Activated T-cell treated with anti-CD3 and anti-CD28 coated beads for 48 hours (primary cell): ENCODE results near the gene HSPG2.
"Not testable (repeated sequence)": the region's sequence is repeated elsewhere in the genome, so short reads cannot be mapped to it uniquely, and the experiment has no call there.

ENCODE experiments used
- DNase-seq: peaks from one replicate; pipeline ENCODE4 v3.0.0-alpha.2; 2020; ENCODE audit warnings: low read depth

The HSPG2 gene

DNA sequence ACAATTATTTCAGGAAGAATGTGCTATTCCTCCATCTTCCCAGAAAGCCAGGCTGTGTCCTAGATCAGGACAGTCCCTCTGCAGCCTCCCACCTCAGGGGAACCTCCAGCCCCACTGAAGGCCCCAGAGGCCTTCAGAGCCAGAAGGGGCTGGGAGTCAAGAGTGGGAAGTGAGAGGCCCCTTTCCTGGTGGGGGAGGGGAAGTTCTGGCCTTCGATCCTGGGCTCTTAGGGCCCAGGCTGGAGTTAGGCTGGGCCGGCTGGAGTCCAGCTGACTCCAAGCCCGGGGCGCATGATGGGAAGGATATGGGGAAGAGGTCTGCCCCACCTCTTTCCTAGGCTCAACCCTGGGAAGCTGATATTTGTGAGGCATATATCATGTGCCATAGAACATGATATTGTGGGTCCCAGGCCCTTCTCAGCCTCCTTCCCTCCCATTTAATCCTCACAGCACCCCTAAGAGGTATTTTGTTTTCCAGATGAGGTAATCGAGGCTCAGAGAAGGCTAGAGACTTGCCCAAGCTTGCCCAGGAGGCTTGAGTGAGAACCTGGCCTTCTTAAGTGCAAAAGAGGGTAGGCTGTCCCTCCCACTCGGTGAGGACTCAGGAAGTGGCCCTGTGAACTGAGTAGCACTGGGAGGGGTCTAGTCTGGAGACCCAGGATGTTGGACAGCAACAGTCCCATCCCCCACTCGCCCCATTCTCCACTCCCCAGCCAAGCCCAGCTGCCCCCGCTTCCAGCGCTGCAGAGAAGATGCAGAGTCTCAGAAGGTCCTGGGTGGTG is 18.6 kb upstream of the HSPG2 start:
- DNase-seq: no peak

DNA sequence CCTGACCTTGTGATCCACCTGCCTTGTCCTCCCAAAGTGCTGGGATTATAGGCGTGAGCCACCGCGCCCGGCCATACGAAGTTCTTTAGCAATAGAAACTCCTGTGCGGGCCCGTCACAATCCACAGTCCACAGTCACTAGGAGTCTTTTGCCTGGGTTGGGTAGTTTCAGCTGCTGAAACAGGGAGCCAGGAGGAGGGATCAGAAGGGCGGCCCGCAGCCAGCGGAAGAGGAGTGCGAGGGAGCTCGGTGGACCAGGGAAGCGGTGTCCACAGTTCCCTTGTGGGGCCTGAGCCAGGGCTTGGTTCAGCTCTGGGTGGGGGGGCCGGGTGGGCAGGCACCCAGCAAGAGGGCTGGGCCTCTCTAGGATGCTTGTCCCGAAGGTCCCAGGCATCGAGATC is 17.9 kb upstream of the HSPG2 start:
- no peak for DNase-seq

DNA sequence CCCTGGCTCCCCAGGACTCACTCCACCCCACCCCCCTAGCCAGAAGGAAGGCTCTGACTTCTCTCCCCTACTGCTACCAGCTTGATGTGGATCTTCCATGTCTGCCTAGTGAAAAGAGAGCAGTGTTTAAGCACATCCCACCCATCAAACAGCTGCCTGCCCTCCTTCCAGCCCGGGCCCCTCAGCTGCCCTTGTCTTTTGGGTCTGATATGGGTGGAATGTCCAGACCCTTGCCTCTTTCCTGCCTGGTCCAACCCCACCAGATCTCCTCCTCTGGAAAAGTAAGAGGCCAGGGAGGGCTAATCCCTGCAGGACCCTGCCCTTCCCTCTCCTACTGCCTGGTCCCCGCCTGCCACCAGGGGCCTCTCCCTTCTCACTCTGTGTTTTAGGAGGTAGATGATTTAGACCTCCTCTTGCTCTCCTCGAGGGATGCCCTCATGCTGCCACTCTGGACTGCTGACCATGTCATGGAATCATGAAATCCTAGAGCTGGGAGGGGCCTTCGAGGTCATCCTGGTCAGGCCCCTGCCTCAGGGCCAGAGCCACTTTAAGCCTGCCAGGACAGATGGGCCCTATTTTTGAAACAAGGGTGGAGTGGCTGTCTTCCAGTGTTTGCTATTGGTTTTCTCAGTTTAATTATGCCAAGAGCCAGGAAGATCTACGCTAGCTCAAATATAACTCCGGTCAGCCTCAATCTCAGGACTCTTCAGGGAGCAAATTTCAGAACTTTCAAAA is 15.8 kb upstream of the HSPG2 start:
- no peak for DNase-seq

DNA sequence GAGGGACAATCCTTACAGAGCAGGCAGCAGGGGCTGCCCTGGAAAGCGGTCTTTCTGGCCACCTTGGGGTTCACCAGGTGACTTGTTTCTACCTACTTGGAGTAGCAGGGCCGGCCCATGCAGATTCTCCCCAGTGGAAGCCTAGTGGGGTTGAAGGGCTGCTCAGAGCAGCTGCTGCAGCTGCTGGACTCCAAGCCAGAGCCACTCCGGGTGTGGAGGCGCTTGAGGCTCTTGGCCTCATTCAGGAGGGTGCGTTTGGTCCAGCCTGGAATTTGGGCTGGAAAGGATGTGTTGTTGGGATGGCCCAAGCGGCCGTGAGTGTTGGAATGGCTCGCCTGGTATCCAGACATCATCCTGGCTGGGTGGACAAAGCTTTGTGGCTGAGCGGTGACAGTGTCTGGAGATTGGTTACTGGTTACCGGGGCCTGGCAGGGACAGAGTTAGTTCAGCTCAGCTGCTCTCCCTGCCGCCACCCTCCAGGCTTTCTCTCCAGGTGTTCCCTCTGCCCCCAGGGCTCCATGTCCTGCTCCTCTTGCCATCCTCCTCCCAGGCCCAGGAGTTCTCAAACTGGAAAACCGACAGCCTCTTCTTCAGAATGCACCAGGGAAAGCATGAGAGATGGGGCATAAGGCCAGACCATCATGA is 14.2 kb upstream of the HSPG2 start:
- no peak for DNase-seq

DNA sequence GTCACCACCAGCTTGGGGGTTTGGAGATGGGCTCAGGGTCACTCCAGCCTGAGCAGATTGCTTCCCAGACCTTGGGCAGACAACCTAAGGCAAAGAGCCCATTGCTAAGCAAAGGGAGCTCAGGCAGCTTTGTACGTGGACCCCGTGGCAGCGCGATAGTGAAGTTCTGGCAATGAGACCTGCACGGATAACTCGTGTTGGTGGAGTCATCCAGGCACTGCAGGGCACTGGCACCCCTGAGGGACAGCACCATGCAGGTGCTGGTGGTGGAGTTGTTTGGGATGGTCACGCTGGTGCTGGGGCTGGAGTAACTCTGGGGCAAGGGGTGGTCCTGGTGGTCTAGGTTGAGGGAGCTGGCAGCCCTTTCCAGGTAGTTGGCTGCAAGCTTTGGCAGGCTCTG is 13.6 kb upstream of the HSPG2 start:
- no peak for DNase-seq

DNA sequence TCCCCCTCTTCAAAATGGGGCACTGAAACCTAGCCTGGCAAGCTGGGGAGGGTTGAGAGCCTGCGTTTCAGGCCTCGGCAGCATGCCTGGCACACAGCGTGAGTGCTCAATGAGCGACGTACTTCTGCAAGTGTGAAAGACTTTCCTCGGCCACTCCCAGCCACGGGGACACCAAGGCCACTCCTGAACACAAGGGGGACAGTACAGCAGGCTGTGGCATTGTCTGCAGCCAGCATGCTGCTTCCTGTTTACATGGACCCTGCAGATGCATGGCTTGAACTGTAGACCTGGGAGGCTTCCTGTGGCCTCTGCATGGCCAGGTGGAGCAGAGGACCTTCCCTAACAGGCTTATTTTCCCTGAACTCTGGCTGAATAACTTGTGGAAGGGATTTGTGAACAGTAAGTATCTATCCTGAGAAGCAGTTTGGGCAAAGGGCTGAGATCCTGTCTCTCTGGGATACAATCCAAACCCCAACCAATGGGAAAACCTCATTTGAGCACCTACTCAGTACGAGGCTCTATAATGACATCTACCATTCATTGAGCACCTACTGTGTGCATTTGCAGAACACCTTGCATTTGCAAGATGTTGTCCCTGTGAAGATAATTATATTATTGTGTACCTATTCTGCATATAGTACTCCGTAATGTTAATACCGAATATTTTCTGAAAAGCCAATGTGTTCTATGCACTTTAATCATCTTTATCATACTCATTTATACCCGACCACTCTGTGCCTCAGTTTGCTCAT is 9.9 kb upstream of the HSPG2 start:
- DNase-seq: no peak

DNA sequence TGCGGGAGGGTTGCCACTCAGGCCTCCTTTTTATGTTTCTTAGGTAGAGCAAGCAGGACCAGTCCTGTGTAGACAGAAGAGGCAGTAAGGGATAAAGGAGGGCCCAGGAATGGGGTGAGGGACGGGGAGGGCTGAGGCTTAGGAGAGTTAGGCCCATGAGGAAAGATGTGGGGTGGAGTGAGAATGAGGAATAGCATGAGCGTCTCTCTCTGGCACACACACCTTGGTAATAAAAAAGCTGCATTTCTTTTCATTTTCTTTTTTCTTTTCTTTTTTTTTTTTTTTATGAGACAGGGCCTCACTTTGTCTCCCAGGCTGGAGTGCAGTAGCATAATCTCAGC is 7.6 kb upstream of the HSPG2 start:
- no peak for DNase-seq

DNA sequence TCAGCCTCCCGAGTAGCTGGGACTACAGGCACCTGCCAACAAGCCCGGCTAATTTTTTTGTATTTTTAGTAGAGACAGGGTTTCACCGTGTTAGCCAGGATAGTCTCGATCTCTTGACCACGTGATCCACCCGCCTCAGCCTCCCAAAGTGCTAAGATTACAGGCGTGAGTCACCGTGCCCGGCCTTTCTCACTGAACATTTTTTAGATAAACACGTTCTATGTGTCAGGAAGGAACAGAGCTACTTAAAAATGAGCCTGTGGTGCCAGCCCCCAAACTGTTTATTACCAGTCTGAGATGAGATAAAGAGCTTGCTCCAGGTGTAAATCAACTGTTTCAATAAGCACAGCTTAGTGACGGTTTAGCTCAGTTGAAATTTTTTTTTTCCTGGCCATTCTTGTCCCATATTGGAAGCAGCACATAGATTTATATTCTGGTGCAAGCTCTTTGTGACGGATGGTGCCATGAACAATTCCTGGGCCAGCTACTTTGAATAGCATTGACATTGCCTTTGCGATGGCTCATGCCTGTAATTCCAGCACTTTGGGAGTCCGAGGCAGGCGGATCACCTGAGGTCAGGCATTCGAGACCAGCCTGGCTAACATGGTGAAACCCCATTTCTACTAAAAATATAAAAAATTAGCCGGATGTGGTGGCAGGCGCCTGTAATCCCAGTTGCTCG is 6.0 kb upstream of the HSPG2 start:
- not testable (repeated sequence) for DNase-seq

DNA sequence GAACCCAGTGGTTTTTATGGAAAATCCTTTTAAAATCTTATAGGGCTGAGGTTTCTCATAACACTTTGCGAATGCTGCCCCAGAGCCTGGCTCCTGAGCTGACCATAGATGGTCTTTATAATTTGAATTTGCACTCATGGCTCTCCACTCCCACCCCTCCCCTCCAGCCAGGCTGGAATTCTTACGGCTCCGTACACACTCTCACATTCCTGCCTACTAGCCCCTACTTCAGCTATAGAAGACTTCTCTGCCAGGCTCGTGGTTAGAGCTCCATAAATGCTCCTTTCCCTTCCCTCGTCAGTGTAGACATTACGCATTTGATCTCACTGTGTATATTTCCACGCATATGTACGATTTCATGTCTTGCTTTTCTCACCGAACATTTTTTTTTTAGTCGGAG is 5.4 kb upstream of the HSPG2 start:
- DNase-seq: no peak

DNA sequence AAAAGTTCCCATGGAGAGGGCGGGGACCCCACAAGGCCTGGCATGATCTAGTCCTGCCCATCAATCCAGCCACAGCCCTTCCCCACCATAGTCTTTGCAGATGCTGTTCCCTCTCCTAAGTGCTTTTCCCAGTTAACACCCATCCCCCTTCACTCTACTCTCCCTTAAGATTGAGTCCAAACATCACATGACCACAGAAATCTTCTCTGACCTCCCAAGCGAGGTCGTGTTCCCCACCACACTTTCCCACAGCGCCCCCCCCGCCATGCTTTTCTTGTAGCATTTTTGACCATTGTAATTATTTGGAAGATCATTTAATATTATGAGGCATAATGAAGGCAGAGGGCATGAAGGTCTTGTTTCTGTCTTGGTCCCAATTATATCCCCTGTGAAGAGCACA is 4.3 kb upstream of the HSPG2 start:
- DNase-seq: no peak

DNA sequence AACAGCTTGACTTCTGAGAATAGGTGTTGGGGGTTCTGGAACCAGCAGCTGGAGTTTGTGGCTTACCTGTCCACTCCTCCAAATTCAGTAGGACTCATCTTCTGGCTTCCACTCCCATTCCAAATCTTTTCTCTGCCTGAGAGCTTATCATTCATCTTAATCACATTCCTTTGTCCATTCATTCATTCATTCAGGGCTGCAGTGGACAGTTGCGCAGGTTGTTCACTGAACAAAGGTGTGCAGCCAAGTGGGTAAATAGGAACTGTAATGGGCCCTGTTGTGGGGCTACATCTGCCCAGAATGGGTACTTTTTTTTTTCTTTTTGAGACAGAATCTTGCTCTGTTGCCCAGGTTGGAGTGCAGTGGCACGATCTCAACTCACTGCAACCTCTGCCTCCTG is 3.4 kb upstream of the HSPG2 start:
- no peak for DNase-seq

DNA sequence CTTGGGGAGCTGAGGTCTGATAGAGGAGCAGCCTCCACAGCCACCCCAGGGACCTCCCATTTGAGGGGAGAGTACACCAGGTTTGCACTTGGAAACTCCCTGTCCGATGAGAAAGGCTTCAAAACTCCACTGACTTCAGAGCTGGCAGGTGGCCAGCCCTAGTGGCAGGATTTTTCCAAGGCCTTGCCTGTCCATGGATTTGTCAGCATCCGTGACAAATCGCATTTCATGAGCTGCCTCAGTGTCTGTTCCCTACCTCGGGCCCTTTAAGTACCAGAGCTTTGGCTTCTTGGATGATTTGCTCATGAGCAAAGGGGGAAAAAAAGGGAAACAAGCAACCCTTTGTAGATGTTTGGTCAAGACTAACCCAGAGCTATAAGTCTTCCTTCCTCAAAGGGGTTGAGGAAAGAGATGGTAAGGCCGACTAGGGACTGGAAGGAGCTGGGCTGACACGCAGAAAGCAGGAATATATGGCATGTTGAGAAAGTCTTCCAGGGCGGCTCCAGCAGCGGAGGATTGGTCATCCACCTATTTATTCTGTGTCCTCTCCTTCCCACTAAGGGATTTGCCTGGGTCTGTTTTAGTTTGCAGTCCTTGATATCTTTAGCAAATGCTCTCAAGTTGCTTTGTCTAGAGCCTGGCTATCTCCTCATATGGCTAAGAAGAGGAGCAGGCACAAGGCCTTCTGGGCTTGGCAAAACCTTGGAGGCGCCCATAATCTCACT is 2.7 kb upstream of the HSPG2 start:
- DNase-seq: no peak

DNA sequence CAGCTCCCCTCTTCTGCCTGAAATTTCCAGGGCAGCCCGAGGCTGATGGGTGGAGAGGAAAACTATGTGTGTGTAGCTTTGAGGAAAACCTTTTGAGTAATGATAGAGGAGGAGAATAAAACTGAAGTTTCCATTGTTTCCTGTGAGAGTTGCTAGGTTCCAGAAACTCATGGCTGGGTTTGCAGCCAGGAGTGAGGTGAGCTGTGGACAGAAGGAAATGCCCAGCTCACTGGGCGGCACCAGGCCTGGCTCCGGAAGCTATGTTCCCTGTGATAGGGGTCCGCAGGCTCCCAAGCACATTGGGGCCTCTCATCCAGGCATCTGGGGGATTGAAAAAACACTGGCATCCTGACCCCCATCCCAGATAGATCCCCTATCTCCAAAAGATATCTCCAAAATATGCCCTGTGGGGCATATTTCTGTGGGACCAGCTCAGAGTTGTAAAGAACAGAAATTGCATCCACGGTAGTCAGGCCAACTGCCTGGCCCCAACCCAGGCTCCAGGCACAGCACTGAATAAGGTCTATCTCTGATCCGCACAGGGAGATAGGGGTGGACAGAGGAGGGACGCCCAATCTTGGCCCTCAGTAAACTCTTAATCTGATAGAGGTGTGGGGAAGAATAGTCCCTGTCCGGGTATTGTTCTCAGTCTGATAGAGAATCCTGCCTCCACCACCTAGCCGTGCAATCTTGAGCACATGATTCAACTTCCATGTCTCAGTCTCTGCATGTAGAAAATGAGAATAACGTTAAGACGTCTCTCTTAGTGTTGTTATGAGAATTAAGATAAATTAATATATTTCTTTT is 1.8 kb upstream of the HSPG2 start:
- DNase-seq: no peak

DNA sequence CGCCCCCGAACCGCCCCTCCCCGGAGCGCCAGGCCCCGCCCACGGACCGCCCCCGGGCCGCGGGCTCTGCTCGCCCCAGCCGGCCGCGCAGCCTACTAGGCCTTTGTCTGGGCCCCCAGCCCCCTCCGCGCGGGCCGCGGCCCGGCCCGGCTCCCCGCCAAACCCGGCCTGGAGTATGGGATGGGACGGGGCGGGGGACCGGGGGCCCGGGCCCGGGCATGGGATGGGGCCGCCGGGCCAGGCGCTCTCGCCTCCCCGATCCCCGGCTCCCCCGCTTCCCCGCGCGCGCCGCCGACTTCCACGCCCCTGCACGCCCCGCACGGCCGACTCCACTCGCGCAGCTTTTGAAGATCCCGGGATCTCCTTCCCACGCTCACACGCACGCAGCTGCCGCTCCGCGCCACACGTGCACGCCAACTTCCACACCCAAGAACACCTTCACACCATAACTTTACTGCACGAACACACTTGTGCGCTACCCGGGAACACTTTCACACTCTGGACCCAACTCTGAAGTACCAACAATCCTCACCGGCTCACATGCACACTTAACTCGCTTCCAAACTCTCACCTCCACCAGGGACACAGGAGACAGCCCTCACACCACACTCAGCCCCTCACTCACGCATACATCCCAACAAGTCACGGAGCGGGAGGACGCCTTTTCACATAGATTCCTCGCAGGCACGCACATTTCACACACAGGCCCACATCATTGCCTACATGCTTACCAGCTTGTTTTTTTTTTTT is 437 bp upstream of the HSPG2 start:
- DNase-seq: peak; percentile 60

DNA sequence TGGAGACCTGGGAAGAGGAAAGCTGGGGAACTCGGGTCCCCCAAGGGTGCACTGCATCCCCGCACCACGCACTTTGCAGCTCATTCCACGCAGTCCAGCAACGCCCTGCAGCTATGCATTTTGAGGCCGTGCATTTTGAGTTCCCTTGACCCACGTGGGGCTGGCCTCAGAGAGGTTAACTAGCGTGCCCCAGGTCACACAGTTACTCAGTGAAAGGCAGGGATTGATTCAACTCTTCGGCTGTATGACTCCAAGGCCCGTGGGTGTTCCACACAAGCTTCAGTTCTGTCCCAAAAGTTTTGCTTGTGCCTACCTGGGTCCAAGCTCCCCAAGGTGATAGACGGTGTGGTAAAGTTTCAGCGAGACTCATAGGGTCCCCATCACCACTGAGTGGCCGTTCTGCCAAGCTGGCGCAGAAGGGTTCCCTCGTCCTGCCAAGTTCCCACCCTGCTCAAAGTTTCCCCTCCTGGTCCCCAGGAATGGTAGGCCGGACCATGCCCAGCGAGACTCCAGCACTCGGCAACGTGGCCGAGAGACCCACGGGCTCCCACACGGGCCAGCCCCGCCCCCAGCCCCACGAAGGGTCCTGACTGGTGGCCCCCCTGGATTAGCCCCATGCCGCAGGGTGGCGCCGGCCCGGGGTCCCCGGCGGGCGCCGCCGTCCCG is 611 bp downstream of the HSPG2 start:
- DNase-seq: no peak

DNA sequence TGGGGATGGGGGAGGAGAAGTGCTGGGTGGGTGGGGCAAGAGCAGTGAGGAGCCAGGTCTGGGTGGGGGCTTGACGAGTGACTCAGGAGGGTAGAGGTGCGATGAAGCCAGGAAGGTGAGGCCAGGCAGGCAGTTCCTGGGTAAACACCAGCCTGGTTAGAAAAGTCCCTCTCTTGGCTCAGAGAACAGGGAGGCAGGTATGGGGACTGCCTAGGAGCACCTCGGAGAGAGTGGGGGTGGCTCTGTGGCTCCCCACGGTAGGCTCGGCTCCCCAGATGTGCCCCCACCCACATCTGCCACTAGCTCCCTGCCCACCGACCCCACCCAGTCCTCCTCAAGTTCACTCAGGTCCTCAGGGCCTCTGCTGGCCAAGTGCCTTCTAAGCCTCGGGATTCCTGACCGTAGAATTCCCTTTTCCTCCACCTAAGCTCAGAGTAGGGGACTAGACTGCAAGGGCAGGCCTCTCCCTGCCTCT is 1.2 kb downstream of the HSPG2 start:
- no peak for DNase-seq

DNA sequence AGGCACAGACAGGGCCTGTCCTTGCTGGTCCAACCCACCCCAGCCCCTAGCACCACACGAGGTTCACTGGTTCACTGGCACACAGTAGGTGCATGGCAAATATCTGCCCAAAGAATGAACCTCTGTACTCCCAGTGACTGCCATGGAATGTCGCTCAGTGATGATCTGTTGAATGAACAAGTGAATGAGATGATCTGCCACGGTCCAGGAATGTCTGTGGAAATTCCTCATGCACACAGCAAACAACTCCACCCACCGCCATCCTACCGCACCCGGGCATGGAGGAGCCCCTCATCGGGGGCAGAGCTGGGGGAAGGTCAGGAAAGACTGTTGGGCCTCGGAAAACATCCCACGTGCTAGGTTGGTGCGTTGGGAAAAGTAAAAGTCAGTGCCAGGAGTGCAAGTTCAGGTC is 1.7 kb downstream of the HSPG2 start:
- DNase-seq: no peak

DNA sequence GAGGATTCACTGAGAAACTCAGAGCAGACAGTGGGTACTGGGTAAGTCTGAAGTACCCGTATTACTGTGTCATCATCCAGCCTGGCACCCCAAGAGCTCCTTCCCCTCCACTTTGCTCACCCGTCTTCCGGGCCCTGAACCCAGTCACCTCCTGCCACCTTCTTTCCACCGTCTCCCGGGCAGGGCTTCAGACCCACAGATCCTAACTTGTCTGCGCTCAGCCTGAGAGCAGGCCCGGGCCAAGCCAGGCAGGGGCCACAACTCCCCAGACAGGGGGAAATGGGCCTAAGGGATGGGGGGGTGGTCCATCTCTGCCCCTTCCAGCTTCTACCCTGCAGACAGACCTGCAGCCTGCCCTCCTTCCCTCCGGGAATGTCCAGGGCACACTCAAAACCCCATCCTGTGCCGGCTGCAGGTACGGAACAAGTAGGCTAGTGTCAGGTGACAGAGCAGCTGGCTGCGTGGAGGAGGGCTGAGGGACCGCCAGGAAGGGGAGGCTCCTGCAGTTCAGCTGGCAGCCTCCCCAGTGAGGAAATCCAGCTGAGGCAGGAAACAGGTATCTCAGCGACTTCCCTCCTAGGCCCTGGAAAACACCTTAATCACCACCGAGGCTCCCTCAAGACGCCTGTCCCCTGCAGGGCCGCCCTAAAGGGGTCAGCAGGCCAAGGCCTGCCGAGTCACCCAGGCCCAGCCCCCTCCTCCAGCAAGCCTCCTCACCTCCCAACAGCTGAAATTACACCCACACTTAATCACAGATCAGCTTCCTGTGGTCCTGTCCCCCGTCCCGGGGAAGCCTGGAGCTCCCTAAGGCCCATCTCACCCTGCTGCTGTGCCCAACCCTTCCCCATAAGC is 3.5 kb downstream of the HSPG2 start:
- no peak for DNase-seq
